ENCODE data around the gene PTPRG. TPM values are rescaled to one million over a fixed set of nuclear protein-coding genes. Genes with fewer than 3 reads are reported as not detected.
A peak's percentile ranks its signal among the peaks of the same experiment; 100 is the strongest.

Gene PTPRG
- total RNA-seq, 6 experiments from 2014 or later = 11.7 to 27.8 (median 14.7) TPM

GRCh38 chr3:61876797-61877196, 315.4 kb downstream of the PTPRG start:
- H3K36me3 ChIP-seq = no peaks in the 10 kb centered on the region
- H3K4me3 ChIP-seq = no peak overlapping the region
- 34% methylated on average over 2 of the region's 2 CpGs for WGBS (ENCODE audit: insufficient coverage, low coverage, low lambda C conversion rate, missing lambda C conversion rate)
- H3K4me1 ChIP-seq = peaks cover 0 to 42% (median 12%) of the 10 kb centered on the region in 4 donors
- no peaks in the 10 kb centered on the region for H3K27me3 ChIP-seq
- peak overlapping the region; percentile 26 to 64 (median 37) for H3K27ac ChIP-seq
- no peaks in the 10 kb centered on the region for H3K9me3 ChIP-seq
- DNase-seq = no peak
- no peak for ATAC-seq
- intact Hi-C loops (cut with DNase I) = no loop called here
- no peak for TF ChIP-seq POLR2A (IDR thresholded peaks at IDR 0.05)
- TF ChIP-seq CTCF (IDR thresholded peaks at IDR 0.05) = no peak

GRCh38 chr3:61877359-61878138, 316.2 kb downstream of the PTPRG start:
- Histone ChIP-seq H3K36me3 (no peaks in the 10 kb centered on the region), H3K4me1 (peaks cover 0 to 42% (median 12%) of the 10 kb centered on the region in 4 donors), H3K27ac (peak overlapping the region in 2 of 3 donors; percentile 13 to 64), H3K27me3 (no peaks in the 10 kb centered on the region), H3K4me3 (peak overlapping the region in 1 of 3 donors; percentile 5), H3K9me3 (no peaks in the 10 kb centered on the region)
- ATAC-seq = peak; percentile 89 to 93 (median 90)
- intact Hi-C loops (cut with DNase I) = no loop called here
- 24% methylated on average over 6 of the region's 6 CpGs for WGBS (ENCODE audit: insufficient coverage, low coverage, low lambda C conversion rate, missing lambda C conversion rate)
- TF ChIP-seq CTCF (IDR thresholded peaks at IDR 0.05) = peak; percentile 1 to 52 (median 36)
- TF ChIP-seq POLR2A (IDR thresholded peaks at IDR 0.05) = no peak
- DNase-seq = peak in 1 of 3 donors; percentile 55

GRCh38 chr3:61882253-61882652, 320.9 kb downstream of the PTPRG start:
- DNase-seq (no peak), ATAC-seq (no peak)
- intact Hi-C loops (cut with DNase I) = no loop called here
- H3K4me3 ChIP-seq = no peak overlapping the region
- H3K27me3 ChIP-seq = no peaks in the 10 kb centered on the region
- H3K9me3 ChIP-seq = no peaks in the 10 kb centered on the region
- no peak overlapping the region for H3K27ac ChIP-seq
- TF ChIP-seq POLR2A (IDR thresholded peaks at IDR 0.05) (no peak), CTCF (IDR thresholded peaks at IDR 0.05) (no peak)
- H3K36me3 ChIP-seq = no peaks in the 10 kb centered on the region
- peaks cover 0 to 8% (median 4%) of the 10 kb centered on the region in 4 donors for H3K4me1 ChIP-seq

- TF ChIP-seq POLR2A (IDR thresholded peaks at IDR 0.05) = no peak
- TF ChIP-seq CTCF (IDR thresholded peaks at IDR 0.05) = no peak
- 32% methylated on average over 4 of the region's 4 CpGs for WGBS (ENCODE audit: insufficient coverage, low coverage, low lambda C conversion rate, missing lambda C conversion rate)
- H3K9me3 ChIP-seq = no peaks in the 10 kb centered on the region
- ATAC-seq (peak in 3 of 4 donors; percentile 32 to 50 (median 38)), DNase-seq (no peak)
- H3K4me3 ChIP-seq = no peak overlapping the region
- H3K27ac ChIP-seq = no peak overlapping the region
- peaks cover 0 to 7% (median 2%) of the 10 kb centered on the region in 4 donors for H3K4me1 ChIP-seq
- H3K36me3 ChIP-seq = no peaks in the 10 kb centered on the region
- intact Hi-C loops (cut with DNase I) = no loop called here
- no peaks in the 10 kb centered on the region for H3K27me3 ChIP-seq
Observed at GRCh38 chr3:61884794-61885193, 323.4 kb downstream of the PTPRG start.

Measured in right lobe of liver (tissue), 6 donors.